Keratinocyte (primary cell): ENCODE results near the gene CEBPG. TPM values are rescaled to one million over a fixed set of nuclear protein-coding genes. Genes with fewer than 3 reads are reported as not detected.

ENCODE experiments used
- DNase-seq: peaks from one replicate; pipeline ENCODE4 v3.0.0-alpha.2; 2011; ENCODE audit warnings: low read depth, missing footprints, low spot score
- FAIRE-seq: peaks from 2 replicates; lab custom pipeline; 2011; peaks lifted over from hg19 to GRCh38; lab: Jason Lieb, UNC
- H2AFZ ChIP-seq: 2 replicates; pipeline ENCODE4 v1.6.0; 2012; ENCODE audit warnings: low read length, control low read depth, inconsistent platforms; ENCODE audit not compliant: control insufficient read depth
- H3K27ac ChIP-seq: 2 replicates; pipeline ENCODE4 v1.5.1; 2011; ENCODE audit warnings: low read length; ENCODE audit not compliant: control insufficient read depth, insufficient read depth
- H3K27me3 ChIP-seq: 3 replicates; pipeline ENCODE4 v1.6.0; 2011; ENCODE audit warnings: low read length; ENCODE audit not compliant: control insufficient read depth, insufficient read depth; ENCODE audit errors: extremely low read depth
- H3K36me3 ChIP-seq, 2 experiments: 2 replicates in 1 of 2; 3 replicates in 1 of 2; pipeline ENCODE4 v1.5.1; 2011; ENCODE audit warnings: low read length in 2 of 2, mild to moderate bottlenecking in 1 of 2; ENCODE audit not compliant: control insufficient read depth in 2 of 2, insufficient read depth in 2 of 2; ENCODE audit errors: extremely low read depth in 1 of 2
- H3K4me1 ChIP-seq: 3 replicates; pipeline ENCODE4 v1.5.1; 2011; ENCODE audit warnings: low read length; ENCODE audit not compliant: control insufficient read depth, insufficient read depth; ENCODE audit errors: extremely low read depth
- H3K4me2 ChIP-seq: 3 replicates; pipeline ENCODE4 v1.6.0; 2011; ENCODE audit warnings: low read depth, low read length; ENCODE audit not compliant: control insufficient read depth, insufficient read depth; ENCODE audit errors: extremely low read depth
- H3K4me3 ChIP-seq, 3 experiments: fragments of 200-600 bp in 1 of 3; sonication (generic) in 1 of 3; 2 replicates in 2 of 3; 3 replicates in 1 of 3; pipeline ENCODE4 v1.5.1; 2011 to 2016; ENCODE audit warnings: low read length in 3 of 3, mild to moderate bottlenecking in 3 of 3, control low read depth in 2 of 3, inconsistent platforms in 1 of 3, low read depth in 1 of 3, mixed read lengths in 1 of 3, mixed run types in 1 of 3, moderate library complexity in 1 of 3; ENCODE audit not compliant: control insufficient read depth in 2 of 3, insufficient read depth in 2 of 3; ENCODE audit errors: extremely low read depth in 1 of 3
- H3K79me2 ChIP-seq: 2 replicates; pipeline ENCODE4 v1.6.0; 2012; ENCODE audit warnings: low read length; ENCODE audit not compliant: control insufficient read depth, insufficient read depth
- H3K9ac ChIP-seq: 3 replicates; pipeline ENCODE4 v1.6.0; 2011; ENCODE audit warnings: low read length; ENCODE audit not compliant: control insufficient read depth, insufficient read depth; ENCODE audit errors: extremely low read depth
- H3K9me1 ChIP-seq: 3 replicates; pipeline ENCODE4 v1.6.0; 2011; ENCODE audit warnings: low read length; ENCODE audit not compliant: control insufficient read depth, insufficient read depth; ENCODE audit errors: extremely low read depth
- H3K9me3 ChIP-seq: 2 replicates; pipeline ENCODE4 v1.5.1; 2012; ENCODE audit warnings: low read depth, low read length; ENCODE audit not compliant: control insufficient read depth
- H4K20me1 ChIP-seq: 3 replicates; pipeline ENCODE4 v1.6.0; 2011; ENCODE audit warnings: low read length; ENCODE audit not compliant: control insufficient read depth, insufficient read depth; ENCODE audit errors: extremely low read depth
- CTCF ChIP-seq, 3 experiments: IDR thresholded peaks in 1 of 3; conservative IDR thresholded peaks in 1 of 3; optimal IDR thresholded peaks in 1 of 3; 2 replicates in 2 of 3; 3 replicates in 1 of 3; pipeline versions ENCODE3 to v1.5.1; 2011; ENCODE audit warnings: low read length in 3 of 3, mild to moderate bottlenecking in 3 of 3, moderate library complexity in 2 of 3, control low read depth in 1 of 3, inconsistent platforms in 1 of 3; ENCODE audit not compliant: insufficient read depth in 2 of 3; ENCODE audit errors: extremely low read depth in 1 of 3
- EZH2 ChIP-seq: IDR thresholded peaks from one replicate; pipeline ENCODE4 v1.6.1; 2012; ENCODE audit warnings: inconsistent platforms, mild to moderate bottlenecking, low read length, moderate library complexity
- dilution Hi-C: fragments of 300-500 bp; cut with MboI; formaldehyde crosslinking; loops from one replicate; pipeline ENCODE4 v1.7.0; 2020; ENCODE audit warnings: low sequenced_read_pairs; ENCODE audit not compliant: extremely low pct_ligation_motif_present
- polyA plus RNA-seq, 5 experiments: library from polyadenylated mRNA; depleted of rRNA in 3 of 5; stranded (reverse) in 3 of 5; stranded (forward) in 1 of 5; unstranded in 1 of 5; fragments of >200 nt; gene quantifications; 1 replicate in 1 of 5; 2 replicates in 3 of 5; 3 replicates in 1 of 5; pipeline versions ENCODE4 v1.2.1 to v1.2.3, GENCODE V29; 2011 to 2012; ENCODE audit warnings: missing spikeins in 2 of 5, low read depth in 1 of 5, low replicate concordance in 1 of 5

CEBPG gene
- polyA plus RNA-seq, 1 donor (not counting 4 experiments of a cell fraction or from before 2014, with no cell fraction given): 31.9 TPM

- no peak overlapping the region for H3K9ac ChIP-seq
- no peaks in the 10 kb centered on the region for H3K36me3 ChIP-seq
- dilution Hi-C loops: no loop called here
- H3K4me2 ChIP-seq: no peak overlapping the region
- H3K27ac ChIP-seq: no peak overlapping the region
- no peak for DNase-seq
- no peak overlapping the region for H3K4me3 ChIP-seq
- H3K79me2 ChIP-seq: no peaks in the 10 kb centered on the region
- TF ChIP-seq EZH2 (no peak), CTCF (optimal IDR thresholded peaks at IDR 0.05 in 1 of 3, IDR thresholded peaks at IDR 0.05 in 1 of 3, conservative IDR thresholded peaks at IDR 0.05 in 1 of 3; ENCODE audit: extremely low read depth in 1 of 3, insufficient read depth in 2 of 3, low read length in 3 of 3) (no peak)
- no peak for FAIRE-seq
- no peaks in the 10 kb centered on the region for H3K9me3 ChIP-seq
- H3K4me1 ChIP-seq: no peaks in the 10 kb centered on the region
- no peak overlapping the region for H2AFZ ChIP-seq
- H4K20me1 ChIP-seq: no peaks in the 10 kb centered on the region
- no peaks in the 10 kb centered on the region for H3K27me3 ChIP-seq
- H3K9me1 ChIP-seq: no peaks in the 10 kb centered on the region
These were observed 28.3 kb downstream of the CEBPG start for GRCh38 chr19:33401683-33402420.

- no peaks in the 10 kb centered on the region for H3K27me3 ChIP-seq
- no peak overlapping the region for H3K4me2 ChIP-seq
- H3K4me3 ChIP-seq: no peak overlapping the region
- no peak for DNase-seq
- TF ChIP-seq CTCF (optimal IDR thresholded peaks at IDR 0.05 in 1 of 3, IDR thresholded peaks at IDR 0.05 in 1 of 3, conservative IDR thresholded peaks at IDR 0.05 in 1 of 3; ENCODE audit: extremely low read depth in 1 of 3, insufficient read depth in 2 of 3, low read length in 3 of 3) (peak; percentile 20 to 39 (median 21)), EZH2 (no peak)
- no peaks in the 10 kb centered on the region for H3K79me2 ChIP-seq
- H2AFZ ChIP-seq: no peak overlapping the region
- H3K9ac ChIP-seq: no peak overlapping the region
- H3K27ac ChIP-seq: no peak overlapping the region
- H3K4me1 ChIP-seq: no peaks in the 10 kb centered on the region
- FAIRE-seq: no peak
- no peaks in the 10 kb centered on the region for H3K9me3 ChIP-seq
- no peaks in the 10 kb centered on the region for H4K20me1 ChIP-seq
- no peaks in the 10 kb centered on the region for H3K9me1 ChIP-seq
- dilution Hi-C loops: no loop called here
- H3K36me3 ChIP-seq: no peaks in the 10 kb centered on the region
These were observed 29.1 kb downstream of the CEBPG start for GRCh38 chr19:33402421-33403220.
